Caki2 (cell line): Measurements from ENCODE around the gene BTBD9. TPM values are rescaled to one million over a fixed set of nuclear protein-coding genes. Genes with fewer than 3 reads are reported as not detected.
"Not testable (repeated sequence)": the region's sequence is repeated elsewhere in the genome, so short reads cannot be mapped to it uniquely, and the experiment has no call there.

ENCODE experiments used
- DNase-seq: peaks from one replicate; pipeline ENCODE4 v3.0.0-alpha.2; 2015; ENCODE audit warnings: low read depth
- in situ Hi-C: cut with HindIII; loops from 2 replicates; pipeline ENCODE4 v1.10.0; 2016; ENCODE audit warnings: low sequenced_read_pairs, low pct_unique_long_range_greater_than_20kb, mixed read lengths
- total RNA-seq: library from RNA; depleted of rRNA; stranded (reverse); fragments of >200 nt; shearing (Covaris generic); gene quantifications from 2 replicates; pipeline ENCODE4 v1.2.3, GENCODE V29; 2014; ENCODE audit warnings: low replicate concordance; rRNA removed

The BTBD9 gene
- total RNA-seq, 1 experiment from 2014 or later = 17.0 TPM

DNA sequence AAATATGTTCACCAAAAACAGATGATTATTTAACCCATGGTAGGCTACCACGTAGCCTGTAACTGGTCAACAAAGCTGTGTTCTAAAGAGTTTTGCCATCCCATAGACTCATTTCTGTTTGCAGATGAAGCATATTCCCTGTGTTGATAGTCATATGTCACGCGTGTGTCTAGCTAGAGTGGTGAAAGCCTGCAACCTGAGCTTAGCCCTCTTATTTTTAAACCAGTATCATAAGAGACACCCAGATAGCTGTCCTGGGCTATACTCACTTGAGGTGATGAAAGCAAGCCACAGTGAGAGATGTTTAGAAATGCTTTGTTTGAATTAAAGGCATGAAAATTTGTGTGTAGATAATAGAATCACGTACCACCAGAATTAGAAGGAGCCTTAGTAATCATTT is 512.4 kb downstream of the BTBD9 start:
- in situ Hi-C loops = no loop called here
- DNase-seq = no peak

DNA sequence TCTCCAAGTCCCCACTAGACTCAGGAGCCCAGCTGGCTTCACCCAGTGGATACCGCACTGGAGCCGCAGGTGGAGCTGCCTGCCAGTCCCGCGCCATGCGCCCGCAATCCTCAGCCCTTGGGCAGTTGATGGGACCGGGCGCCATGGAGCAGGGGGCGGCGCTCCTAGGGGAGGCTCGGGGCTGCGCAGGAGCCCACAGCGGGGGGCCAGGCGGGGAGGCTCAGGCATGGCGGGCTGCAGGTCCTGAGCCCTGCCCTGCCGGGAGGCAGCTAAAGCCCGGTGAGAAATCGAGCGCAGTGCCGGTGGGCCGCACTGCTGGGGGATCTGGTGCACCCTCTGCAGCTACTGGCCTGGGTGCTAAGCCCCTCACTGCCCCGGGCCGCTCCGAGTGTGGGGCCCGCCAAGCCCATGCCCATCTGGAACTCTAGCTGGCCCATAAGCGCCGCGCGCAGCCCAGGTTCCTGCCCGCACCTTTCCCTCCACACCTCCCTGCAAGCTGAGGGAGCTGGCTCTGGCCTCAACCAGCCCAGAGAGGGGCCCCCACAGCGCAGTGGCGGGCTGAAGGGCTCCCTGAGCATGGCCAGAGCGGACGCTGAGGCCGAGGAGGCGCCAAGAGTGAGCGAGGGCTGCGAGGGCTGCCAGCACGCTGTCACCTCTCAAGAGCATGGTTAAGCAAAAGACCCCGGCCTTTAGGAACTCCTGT is 515.4 kb downstream of the BTBD9 start:
- in situ Hi-C loops, DNase-seq: not testable (repeated sequence)

DNA sequence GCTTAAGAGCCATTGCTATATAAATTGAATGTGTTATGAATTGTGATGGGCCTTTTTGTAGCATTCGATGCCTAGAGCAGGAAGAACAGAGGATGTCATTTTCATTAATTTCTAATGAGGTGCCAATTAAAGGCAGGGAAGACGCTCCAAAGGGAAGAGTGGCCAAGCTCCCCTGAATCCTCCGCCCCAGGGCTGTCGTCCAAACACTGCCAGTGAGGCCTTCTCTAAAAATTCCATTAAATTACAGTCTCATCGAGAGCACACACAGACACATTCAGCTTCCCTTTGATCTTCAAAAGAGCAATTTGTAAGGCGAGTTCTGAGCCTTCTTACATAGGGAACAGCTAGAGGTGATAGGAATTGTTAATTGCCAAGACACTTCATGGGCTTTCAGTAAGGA is 520.2 kb downstream of the BTBD9 start:
- DNase-seq = no peak
- in situ Hi-C loops = no loop called here

DNA sequence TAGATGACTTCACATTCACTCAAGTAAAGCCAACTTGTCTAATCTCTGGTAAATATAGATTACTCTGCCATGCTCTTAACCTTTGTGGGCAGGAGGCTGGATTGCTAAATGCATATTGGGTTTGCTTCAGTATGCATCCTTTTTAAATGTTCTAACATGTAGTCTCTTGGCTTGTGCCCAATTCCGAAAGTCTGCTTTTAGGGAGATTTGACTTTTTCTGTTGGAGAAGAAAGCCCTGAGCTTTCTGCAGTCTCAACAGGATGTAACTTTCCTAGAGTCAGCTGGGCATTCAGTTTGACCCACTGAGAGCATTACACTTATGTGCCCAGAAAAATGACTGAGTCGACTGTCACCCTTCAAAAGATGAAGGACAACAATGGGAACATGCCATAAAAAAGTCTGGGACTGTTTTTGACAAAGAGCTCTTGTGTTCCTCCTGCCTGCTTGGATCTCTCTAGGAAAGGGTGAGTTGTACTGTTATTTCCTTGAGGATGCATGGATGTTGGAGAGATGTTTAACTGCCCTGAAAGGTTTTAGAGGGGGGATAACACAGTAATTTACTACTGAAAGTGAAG is 520.9 kb downstream of the BTBD9 start:
- no peak for DNase-seq
- in situ Hi-C loops = no loop called here

Other genes with a start within 250 kb of the BTBD9 start
- gene GLO1, start 63.2 kb upstream of the BTBD9 start, total RNA-seq = 227 and 273 TPM in 2 replicates
- not detected in 2 replicates for gene DNAH8, start 75.4 kb upstream of the BTBD9 start, total RNA-seq